Subcutaneous adipose tissue (tissue), 4 donors: ENCODE data around the gene SERGEF. TPM values are rescaled to one million over a fixed set of nuclear protein-coding genes. Genes with fewer than 3 reads are reported as not detected.

ENCODE experiments used
- total RNA-seq, 4 donors: library from RNA; depleted of rRNA; stranded (reverse); fragments of >200 nt; gene quantifications; one replicate each; pipeline ENCODE4 v1.1.0, GENCODE V29; 2016
- TF ChIP-seq, protein P1 (sequence below): fragments of 450-650 bp; IDR thresholded peaks from one replicate; pipeline ENCODE4 v1.5.1; 2016; ENCODE audit warnings: low read depth, mild to moderate bottlenecking, control low read depth, antibody characterized with exemption, moderate library complexity

The SERGEF gene
- total RNA-seq, 4 donors from 2014 or later = 22.2 to 27.9 (median 26.1) TPM

DNA sequence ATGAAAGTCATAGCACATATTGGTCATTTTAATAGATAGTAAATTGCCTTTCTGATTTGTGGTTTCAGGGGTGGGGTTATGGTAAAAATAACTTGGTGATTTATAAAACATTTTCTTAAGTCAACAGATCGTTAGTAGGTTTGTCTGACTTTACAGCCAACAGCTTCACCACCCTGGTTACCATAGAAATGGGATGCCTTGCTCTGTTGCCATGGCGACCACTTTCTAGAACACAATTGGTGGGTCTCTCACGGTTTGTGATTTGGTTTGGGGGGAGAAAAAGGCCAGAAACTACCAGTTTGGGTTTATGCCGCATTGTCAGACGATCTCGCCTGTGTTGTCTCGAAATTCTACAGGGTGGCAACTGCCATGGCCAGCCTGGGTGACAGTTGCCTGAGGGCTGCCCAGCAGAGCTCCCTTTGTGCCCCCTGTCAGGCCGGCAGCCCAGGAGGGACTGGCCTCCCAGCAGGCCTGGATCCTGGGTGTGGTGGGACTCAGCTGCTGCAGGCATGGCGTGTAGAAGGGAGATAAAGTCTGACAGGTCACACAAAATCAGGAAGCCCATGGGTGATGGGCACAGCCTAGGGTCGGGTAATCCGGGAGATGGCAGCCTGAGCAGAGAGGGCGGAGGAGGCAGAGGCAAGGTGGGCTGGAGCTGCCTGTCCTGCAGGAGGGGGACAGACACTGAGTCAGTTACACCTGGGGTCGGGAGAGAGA is 247.3 kb downstream of the SERGEF start:
- TF ChIP-seq, protein P1, sequence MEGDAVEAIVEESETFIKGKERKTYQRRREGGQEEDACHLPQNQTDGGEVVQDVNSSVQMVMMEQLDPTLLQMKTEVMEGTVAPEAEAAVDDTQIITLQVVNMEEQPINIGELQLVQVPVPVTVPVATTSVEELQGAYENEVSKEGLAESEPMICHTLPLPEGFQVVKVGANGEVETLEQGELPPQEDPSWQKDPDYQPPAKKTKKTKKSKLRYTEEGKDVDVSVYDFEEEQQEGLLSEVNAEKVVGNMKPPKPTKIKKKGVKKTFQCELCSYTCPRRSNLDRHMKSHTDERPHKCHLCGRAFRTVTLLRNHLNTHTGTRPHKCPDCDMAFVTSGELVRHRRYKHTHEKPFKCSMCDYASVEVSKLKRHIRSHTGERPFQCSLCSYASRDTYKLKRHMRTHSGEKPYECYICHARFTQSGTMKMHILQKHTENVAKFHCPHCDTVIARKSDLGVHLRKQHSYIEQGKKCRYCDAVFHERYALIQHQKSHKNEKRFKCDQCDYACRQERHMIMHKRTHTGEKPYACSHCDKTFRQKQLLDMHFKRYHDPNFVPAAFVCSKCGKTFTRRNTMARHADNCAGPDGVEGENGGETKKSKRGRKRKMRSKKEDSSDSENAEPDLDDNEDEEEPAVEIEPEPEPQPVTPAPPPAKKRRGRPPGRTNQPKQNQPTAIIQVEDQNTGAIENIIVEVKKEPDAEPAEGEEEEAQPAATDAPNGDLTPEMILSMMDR = no peak

DNA sequence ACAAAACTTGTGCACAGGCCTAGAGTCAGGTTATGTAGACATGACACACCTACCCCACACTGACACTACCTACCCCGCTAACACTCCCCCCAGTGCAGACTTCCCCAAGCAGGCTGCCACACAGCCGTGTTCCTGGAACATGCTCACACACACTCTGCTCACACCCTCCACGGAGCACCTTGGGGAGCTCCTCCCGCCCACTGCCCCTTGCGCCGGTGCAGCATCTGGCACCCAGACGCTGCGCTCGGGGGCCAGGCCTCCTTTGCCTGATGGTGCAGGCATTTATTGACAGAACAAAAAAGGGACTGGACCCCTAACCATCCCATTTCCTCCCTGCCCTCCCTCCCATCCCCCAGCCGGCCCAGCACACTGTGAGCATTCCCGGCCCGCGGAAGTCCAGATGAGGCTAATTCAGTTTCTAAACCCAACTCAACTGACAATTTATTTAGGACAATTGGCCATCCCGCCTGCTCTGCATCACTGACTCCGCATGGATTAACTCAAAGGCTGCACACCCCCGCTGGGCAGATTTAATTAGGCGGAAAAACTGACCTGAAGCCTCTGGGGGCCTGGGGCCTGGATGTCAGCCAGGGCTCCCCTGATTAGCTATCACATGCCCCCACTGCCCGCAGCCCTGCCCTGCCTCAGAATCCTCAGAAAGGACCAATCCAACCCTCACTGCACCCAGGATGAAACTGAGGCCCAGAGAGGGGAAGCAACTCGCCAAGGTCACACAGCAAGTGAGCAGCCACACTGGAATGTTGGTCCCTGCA is 248.2 kb downstream of the SERGEF start:
- TF ChIP-seq, protein P1 = no peak

DNA sequence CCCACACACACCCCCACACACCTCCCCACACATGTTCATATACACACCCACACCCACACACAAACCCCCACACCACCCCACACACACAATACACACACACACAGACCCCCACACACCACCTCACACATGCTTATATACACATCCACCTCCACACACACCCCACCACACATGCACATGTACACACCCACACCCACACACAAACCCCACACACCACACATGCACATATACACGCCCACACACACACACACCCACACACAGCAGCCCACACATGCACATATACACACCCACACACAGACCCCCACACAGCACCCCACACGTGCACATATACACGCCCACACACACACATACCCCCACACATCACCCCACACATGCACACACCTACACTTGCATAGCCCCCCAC is 249.1 kb downstream of the SERGEF start:
- TF ChIP-seq, protein P1 = no peak

DNA sequence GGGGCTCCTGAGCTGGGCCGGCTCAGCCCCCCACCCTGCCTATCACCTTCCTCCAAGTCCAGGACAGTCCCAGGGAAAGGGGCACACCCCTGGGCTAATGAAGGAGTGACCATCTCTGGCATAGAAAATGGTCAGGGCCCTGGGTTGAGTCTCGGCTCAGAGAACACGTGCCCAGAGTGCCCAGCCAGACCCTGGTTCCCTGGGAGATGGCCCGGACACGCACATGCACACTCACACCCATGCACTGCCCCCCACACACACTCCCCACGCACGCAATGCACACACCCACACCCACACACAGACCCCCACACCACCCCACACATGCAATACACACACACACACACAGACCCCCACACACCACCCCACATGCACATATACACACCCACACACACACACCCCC is 249.6 kb downstream of the SERGEF start:
- TF ChIP-seq, protein P1 = no peak

DNA sequence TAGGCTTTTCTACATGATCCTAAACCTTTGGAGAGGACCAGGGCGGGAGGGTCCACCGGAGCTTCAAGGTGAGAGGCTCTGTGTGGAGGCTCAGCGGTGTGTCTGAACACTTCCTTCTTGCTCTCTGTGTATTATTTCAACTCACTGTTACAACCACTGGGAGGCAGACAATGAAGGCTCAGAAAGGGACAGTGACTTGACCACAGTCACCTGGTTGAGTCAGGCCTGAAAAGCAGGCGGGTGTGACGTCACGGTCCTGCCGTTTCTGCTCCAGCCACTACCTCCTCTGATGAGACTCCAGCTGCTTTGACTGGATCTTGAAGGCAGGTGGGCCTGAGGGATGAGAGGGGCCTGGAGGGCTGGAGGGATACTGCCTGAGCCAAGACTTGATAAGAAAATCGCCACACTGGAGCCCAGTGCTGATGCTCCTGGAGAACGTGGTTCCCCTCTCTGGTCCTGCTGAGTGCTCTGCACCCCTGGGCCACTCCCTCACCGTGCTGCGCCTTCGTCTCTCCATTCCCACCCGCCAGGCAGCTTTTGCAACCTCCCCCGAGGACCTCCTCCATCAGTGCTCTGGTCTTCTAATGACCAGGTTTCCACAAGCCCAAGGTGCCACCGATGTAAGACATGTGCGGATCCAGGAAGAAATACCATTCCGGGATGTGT is 250.4 kb downstream of the SERGEF start:
- TF ChIP-seq, protein P1 = no peak

DNA sequence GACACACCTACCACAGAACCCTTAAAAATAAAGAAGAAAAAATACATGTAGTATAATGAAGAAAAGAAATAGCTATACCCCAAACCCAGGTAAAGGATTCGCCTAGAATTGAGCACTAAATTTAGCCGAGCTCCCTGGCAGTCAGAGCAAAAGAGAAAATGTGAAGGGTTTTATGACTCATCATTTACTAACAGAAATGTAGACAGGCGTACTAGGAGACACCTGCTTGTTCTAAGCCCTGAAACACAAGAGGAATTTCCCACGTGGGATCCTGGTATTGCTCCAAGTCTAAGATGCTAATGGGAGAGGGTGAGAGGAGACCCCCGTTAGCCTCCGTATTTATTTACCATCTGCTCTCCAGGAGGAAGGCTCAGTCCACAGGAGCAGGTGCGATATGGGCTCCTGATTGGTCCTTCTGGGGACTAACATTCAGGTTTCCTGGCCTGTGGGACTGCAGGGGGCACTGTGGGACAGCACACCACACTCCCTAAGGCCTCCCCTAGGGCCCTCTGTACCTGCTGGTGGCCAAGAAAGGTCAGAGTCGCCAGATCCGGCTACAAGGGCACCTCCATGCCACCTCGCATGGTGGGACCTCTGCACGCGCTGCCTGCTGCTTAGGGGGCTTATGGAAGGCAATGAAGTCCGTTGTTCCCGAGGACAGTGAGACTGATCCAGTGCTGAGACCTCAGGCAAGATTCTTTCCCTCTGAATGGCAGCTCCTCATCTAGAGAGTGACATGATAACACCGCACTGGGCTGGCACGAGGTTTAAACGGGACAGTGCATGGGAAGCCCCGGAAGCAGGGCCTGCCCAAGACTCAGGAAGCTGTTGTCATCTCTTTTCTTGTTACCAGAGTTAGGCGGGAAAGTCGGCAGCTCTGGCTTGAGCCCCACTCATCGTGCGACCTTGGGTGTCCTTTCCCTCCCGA is 252.5 kb downstream of the SERGEF start:
- TF ChIP-seq, protein P1 = no peak
